A549 treated with Mapracorat at 1 μM for 4 hours (cell line): ENCODE results near the gene LRRC9. TPM values are rescaled to one million over a fixed set of nuclear protein-coding genes. Genes with fewer than 3 reads are reported as not detected.

Experiments used
- total RNA-seq: library from RNA; stranded (reverse); fragments of 200-300 nt; extraction: Qiagen RNA extraction; gene quantifications from 5 replicates; pipeline ENCODE4 v1.2.3, GENCODE V29; 2022

Gene LRRC9
- not detected in 5 replicates for total RNA-seq

DNA sequence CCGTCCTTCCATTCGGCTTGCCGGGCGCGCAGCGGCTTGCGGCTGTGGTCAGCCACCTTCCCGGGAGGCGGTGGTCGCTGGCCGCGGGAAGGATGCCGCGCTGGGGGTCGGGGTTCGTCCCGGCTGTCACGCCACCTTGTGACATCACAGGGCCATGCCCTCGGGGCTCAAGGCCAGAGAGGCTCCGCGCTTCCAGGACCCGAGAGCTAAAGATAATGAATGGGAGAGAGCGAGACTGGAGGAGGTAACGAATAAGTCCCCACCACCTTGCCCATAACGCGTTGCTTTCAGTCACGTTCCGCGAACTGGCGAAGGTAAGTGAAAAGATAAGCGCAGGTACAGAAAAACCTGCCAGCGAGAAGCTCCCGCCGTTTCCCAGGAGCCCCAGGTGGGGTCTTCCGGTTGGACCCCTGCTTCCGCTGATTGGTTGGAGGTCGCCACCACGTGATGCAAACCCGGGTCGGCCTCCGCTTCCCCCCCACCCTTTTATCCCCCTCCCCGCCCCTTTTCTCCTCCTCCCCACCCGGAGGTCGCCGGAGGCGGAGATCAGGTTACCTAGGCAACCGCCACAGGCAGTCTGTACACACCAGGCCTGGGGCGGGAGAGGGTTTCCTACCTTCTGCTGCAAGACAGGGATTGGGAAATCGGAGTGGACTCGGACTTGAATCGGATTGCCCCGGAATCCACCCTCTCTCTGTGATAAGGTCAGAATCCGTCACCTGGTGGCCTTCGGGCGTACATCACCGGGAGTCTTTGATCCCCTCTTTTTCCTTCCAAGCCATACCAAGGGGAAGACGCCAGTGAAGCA lies at the start of gene LRRC9:
Gene LRRC9 (plus strand): TSS at position 575 of the 808 bp plus-strand sequence.

DNA sequence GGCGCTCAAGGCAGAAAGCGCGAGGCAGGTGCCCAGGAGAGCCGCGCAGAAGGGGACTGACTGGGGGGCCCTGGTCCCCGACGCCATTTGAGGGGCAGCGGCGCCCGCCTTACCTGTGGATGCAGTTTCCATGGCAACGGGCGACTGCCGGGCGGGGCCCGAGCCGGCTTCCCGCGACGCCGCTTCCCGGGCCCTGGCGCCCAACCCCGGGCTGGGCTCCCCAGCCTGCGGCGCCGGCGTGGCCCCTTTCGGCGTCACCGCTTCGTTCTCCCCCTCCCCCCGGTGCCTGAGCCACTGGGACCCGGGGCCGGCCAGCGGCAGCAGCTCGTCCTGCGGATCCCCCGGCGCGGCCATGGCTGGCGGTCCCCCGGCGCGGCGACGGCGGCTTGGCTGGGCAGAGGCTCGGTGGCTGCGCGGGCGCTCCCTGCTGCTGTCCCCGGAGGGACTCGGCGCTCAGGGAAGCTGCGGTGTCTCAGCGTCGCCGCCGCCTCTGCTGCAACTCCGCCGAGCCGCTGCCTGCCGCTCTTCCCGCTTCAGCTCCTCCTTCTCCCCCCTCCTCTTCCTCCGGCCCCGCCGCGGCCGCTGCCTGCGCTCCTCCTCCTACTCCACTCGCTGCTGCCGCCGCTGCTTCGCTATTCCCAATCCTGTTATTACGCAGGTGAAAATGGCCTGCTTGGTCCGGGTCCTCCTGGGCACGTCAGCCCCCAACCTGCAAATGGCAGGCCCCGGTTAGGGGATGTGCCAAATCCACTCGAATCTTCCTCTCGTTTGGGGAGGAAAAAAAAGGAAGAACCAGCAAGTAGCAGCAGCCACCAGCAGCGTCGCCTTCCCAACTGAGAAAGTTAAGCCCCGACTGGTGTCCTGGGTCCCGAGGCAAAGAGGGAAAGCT lies 49.4 kb upstream of the LRRC9 start, which contains the start of gene RTN1:
Gene RTN1 (minus strand): TSS at position 500 of the 889 bp plus-strand sequence. CDS start 146 bp downstream, at position 354.

DNA sequence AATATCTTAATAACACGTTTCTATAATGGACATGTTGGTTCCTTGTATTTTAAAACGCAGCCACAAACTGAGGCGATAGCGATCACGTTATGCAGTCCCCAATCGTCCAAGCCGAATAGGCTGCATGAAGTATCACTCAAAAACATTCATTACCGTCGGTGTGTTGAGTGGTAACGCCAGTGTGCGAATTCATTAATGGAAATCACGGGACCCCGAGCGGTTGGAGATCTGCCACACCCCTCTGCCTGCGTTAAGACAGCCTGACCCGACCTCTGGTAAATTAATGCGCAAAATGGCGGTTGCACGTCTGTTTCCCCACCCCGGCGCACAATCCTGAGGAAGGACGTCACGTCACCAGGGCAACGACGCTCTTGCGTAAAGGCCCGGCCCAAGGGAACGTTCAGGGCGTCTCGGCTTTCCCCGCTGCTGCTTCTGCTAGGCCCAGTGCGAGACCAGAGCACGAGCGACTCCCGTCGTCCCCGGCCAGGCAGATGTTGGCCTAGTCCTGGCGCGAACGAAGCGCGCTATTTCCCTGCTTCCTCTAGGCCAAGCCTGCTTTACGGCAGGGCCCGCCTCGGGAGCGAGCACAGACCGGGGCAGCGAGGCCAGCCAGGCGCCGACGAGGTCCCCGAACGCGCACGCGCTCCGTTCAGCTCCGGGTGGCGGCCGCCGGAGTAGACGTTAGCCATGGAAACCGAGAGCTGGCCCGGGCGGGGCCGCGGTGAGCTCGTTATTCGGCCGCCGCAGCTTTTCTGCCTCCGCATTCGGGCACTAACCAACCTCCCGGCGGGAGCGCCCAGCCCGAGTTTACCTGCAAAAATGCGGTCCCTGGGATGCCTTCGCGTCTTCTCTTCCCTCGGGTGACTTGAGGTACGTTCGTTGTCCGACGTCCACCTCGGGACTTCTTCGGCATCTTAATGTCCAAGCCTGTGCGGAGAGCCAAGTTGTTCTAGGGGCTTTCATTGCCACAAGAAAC lies 171.9 kb downstream of the LRRC9 start, which contains the start of gene PCNX4:
Gene PCNX4 (plus strand): TSS at position 374 of the 976 bp plus-strand sequence. CDS start 15,716 bp downstream, outside the sequence.

Other genes starting within 250 kb of the LRRC9 start
- gene RTN1, start 49.4 kb upstream of the LRRC9 start, total RNA-seq: 0.05 TPM in 2 of 5 replicates, not detected in the others
- 27.2 to 42.5 TPM (median 28.6 TPM) in 5 replicates for gene PCNX4, start 171.8 kb downstream of the LRRC9 start, total RNA-seq
- 76.6 to 89.0 TPM (median 79.1 TPM) in 5 replicates for gene DHRS7, start 245.3 kb downstream of the LRRC9 start, total RNA-seq